Measurements from ENCODE around the gene EBF4. TPM values are rescaled to one million over a fixed set of nuclear protein-coding genes. Genes with fewer than 3 reads are reported as not detected.

The EBF4 gene
- total and polyA plus RNA-seq, 2 of the 8 experiments (the other 6 are each of a cell fraction or from before 2014, with no cell fraction given) = 1.2 to 2.9 TPM

- TF ChIP-seq CHD7 (IDR thresholded peaks at IDR 0.05; ENCODE audit: insufficient replicate concordance, low read length) = no peak
- no peak for TF ChIP-seq SAP30 (IDR thresholded peaks at IDR 0.05; ENCODE audit: insufficient read depth, insufficient replicate concordance, low read length)
- no peak for TF ChIP-seq CTBP2 (IDR thresholded peaks at IDR 0.05; ENCODE audit: borderline replicate concordance, insufficient read depth, insufficient read length, low read length)
- TF ChIP-seq SIX5 (IDR thresholded peaks at IDR 0.05; ENCODE audit: low read depth, low read length) = no peak
- TF ChIP-seq MAFK (IDR thresholded peaks at IDR 0.05; ENCODE audit: low read depth, low read length) = no peak
- TF ChIP-seq SIRT6 (IDR thresholded peaks at IDR 0.05; ENCODE audit: low read length) = no peak
- TF ChIP-seq USF2 (IDR thresholded peaks at IDR 0.05; ENCODE audit: low read length) = no peak
- no peak for TF ChIP-seq KDM4A (IDR thresholded peaks at IDR 0.05; ENCODE audit: low read depth, low read length, severe bottlenecking)
- TF ChIP-seq NANOG (IDR thresholded peaks at IDR 0.05; ENCODE audit: insufficient read depth, low read depth, low read length, poor library complexity, severe bottlenecking) = no peak
Observed at GRCh38 chr20:2760297-2760951, 67.8 kb downstream of the EBF4 start (continued).

Data from H1 (cell line).